Brain microvascular endothelial cell (primary cell): Measurements from ENCODE around the gene PELI2.

Experiments
- DNase-seq: peaks from one replicate; pipeline ENCODE4 v3.0.0-alpha.2; 2020
- H3K27ac ChIP-seq: fragments of 250-450 bp; sonication (Bioruptor Pico); 2 replicates; pipeline ENCODE4 v1.5.1; 2020; ENCODE audit warnings: mild to moderate bottlenecking, moderate library complexity
- H3K27me3 ChIP-seq: fragments of 250-450 bp; sonication (Bioruptor Pico); replicated peaks from 2 replicates; pipeline ENCODE4 v1.5.1; 2020; ENCODE audit warnings: mild to moderate bottlenecking
- H3K36me3 ChIP-seq: fragments of 250-450 bp; sonication (Bioruptor Pico); replicated peaks from 2 replicates; pipeline ENCODE4 v1.5.1; 2020; ENCODE audit warnings: mild to moderate bottlenecking
- H3K4me3 ChIP-seq: 2 replicates; pipeline ENCODE4 v1.5.1; 2011; ENCODE audit warnings: low read depth, mild to moderate bottlenecking, control low read depth, low read length, moderate library complexity
- in situ Hi-C: cut with HindIII; loops from 2 replicates; pipeline ENCODE4 v1.10.0; 2017; ENCODE audit warnings: low sequenced_read_pairs, low pct_ligation_motif_present
- TF ChIP-seq, protein P1 (sequence below): IDR thresholded peaks from 2 replicates; pipeline ENCODE4 v1.5.1; 2011; ENCODE audit warnings: low read depth, mild to moderate bottlenecking, moderate library complexity, low read length, control low read depth, inconsistent platforms; ENCODE audit errors: missing control alignments

Gene PELI2

DNA sequence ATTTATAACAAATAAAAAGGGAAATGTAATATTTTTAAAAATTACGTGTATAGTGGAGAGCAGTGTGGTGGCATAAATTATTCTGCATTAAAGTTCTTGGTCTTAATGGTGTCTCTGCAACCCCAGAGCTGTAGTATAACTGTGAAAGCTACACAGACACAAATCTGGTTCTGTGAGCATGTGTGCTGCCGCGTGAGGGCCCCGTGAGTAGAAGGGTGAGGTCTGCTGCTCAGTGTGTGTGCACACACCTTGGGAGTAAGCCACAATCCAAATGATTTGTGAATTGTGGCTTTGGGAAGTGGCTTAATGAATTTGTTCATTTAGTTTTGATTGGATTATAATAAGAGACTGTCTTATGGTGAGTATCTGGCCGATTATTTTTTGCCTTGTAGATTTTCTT is 16.8 kb downstream of the PELI2 start:
- DNase-seq = no peak
- TF ChIP-seq, protein P1, sequence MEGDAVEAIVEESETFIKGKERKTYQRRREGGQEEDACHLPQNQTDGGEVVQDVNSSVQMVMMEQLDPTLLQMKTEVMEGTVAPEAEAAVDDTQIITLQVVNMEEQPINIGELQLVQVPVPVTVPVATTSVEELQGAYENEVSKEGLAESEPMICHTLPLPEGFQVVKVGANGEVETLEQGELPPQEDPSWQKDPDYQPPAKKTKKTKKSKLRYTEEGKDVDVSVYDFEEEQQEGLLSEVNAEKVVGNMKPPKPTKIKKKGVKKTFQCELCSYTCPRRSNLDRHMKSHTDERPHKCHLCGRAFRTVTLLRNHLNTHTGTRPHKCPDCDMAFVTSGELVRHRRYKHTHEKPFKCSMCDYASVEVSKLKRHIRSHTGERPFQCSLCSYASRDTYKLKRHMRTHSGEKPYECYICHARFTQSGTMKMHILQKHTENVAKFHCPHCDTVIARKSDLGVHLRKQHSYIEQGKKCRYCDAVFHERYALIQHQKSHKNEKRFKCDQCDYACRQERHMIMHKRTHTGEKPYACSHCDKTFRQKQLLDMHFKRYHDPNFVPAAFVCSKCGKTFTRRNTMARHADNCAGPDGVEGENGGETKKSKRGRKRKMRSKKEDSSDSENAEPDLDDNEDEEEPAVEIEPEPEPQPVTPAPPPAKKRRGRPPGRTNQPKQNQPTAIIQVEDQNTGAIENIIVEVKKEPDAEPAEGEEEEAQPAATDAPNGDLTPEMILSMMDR = no peak
- H3K27me3 ChIP-seq = no peaks in the 10 kb centered on the region
- H3K4me3 ChIP-seq = no peak overlapping the region
- no peak overlapping the region for H3K27ac ChIP-seq
- no peaks in the 10 kb centered on the region for H3K36me3 ChIP-seq
- in situ Hi-C loops = no loop called here

DNA sequence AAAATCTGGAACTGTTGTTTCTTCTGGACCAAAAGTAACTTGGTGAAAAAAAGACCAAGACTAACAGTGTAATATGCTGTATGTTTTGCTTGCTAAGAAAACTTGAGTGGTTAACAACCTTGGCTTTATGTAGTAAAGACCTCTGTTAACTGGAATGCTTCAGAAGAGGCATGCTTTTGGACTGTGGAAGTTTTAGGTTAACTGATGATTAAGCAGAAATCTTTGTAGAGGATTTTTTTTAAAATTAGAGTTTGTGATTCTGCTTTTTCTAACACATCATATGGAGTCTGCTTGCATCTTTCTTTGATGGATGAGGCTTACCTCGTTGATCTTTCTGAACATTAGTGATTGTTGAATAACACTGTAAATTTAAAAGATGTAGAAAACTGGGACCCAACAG is 17.5 kb downstream of the PELI2 start:
- in situ Hi-C loops = no loop called here
- H3K27ac ChIP-seq = no peak overlapping the region
- TF ChIP-seq, protein P1 = no peak
- no peak for DNase-seq
- no peaks in the 10 kb centered on the region for H3K27me3 ChIP-seq
- H3K36me3 ChIP-seq = no peaks in the 10 kb centered on the region
- H3K4me3 ChIP-seq = no peak overlapping the region

DNA sequence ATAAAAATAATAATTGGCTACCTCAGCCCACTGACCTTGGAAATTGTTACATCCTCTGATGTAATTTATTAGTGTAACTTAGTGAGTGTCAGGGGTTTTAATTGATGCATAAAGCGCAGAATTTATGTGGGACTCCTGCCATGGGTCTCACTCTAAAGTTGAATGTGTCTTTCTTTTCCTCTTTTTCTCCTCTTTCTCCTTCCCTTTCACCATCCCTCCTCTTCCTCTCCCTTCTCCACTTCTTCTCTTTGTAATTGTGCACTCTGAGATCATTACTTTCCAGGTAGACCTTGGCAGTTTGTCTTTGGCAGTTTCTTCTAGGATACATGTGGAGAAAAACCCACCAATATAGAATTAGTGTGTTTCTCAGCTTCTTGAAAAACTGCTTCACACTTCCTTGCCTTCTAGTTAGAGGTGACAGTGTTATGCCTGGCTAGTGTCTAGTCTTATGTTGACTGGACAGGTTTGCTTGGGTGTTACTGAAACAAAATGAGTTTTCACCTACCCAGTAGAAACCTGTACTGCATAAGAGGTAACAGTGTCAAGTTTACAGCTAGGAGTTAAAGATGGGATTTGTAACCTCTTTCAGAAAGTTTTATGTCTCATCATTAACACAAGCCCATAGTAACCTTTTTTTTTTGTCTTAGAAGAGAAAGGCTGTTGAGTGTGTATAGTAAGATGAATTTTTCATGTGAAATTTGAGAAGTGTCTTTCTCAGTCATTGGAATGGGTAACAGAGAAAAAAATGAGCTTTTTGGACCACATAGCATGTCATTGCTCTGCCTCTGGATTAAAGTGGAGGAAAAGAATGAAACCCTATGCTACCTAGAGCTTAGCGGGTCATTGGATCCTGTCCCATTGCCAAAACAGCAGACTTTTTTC is 18.6 kb downstream of the PELI2 start:
- Histone ChIP-seq H3K27ac (no peak overlapping the region), H3K4me3 (no peak overlapping the region), H3K36me3 (no peaks in the 10 kb centered on the region), H3K27me3 (no peaks in the 10 kb centered on the region)
- DNase-seq = no peak
- in situ Hi-C loops = no loop called here
- TF ChIP-seq, protein P1 = no peak

DNA sequence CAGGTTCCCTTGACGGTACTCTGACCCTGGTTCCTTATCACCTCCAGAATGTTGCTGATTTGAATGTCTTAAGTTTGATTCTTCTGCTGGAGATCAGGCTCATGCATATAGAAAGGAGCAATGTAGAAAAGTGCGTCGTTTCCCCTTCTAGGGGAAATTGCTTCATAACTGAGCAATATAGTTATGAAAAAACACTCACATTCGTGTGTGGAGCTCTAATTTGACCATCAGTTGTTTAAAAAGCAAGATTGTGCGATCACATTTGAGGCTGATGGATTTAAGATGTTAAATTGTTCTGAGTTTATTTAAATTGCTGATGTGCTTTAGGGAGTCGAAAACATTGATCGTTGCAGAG is 19.2 kb downstream of the PELI2 start:
- TF ChIP-seq, protein P1 = no peak
- Histone ChIP-seq H3K36me3 (no peaks in the 10 kb centered on the region), H3K27ac (no peak overlapping the region), H3K27me3 (no peaks in the 10 kb centered on the region), H3K4me3 (no peak overlapping the region)
- no peak for DNase-seq
- in situ Hi-C loops = no loop called here

DNA sequence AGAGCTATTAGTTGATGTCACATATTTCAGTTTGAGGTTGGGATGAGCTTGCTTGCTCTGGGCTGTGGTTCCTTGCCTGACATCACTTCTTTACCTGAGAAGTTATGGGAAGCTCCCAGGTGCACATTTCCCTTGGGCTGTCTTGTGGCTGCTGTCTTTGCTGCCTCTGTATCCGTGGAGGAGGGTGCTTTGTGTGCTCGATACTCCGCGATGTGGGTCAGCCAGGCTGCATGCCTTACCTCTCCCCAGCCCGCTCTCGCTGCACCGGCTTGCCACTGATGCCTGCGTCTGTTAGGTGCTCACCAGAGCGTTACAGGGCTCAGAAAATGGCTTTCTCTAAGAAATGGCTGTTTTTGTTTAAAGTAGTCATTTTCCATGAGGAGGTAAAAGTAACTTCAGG is 19.6 kb downstream of the PELI2 start:
- no peak for DNase-seq
- Histone ChIP-seq H3K27ac (no peak overlapping the region), H3K4me3 (no peak overlapping the region), H3K36me3 (no peaks in the 10 kb centered on the region), H3K27me3 (no peaks in the 10 kb centered on the region)
- in situ Hi-C loops = no loop called here
- TF ChIP-seq, protein P1 = no peak

DNA sequence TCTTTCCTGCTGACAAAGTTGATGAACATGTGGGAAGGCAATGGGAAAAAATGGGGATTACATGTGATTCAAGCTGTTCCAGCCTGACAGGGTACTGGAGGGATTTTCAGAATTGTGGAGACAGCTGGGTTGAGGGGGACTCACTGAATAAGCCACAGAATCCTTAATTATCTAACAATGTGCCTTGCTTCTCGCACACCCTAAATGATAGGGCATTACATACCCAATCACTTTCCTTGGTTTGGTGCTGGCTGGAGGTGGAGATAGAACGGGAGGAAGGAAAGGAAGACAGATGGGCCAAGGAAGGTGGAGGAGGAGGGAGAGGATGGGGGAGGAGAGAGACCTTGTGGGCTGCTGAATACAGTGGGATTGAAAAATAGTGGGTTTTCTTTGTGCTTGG is 20.7 kb downstream of the PELI2 start:
- no peaks in the 10 kb centered on the region for H3K27me3 ChIP-seq
- TF ChIP-seq, protein P1 = no peak
- H3K4me3 ChIP-seq = no peak overlapping the region
- DNase-seq = no peak
- no peaks in the 10 kb centered on the region for H3K36me3 ChIP-seq
- in situ Hi-C loops = no loop called here
- H3K27ac ChIP-seq = no peak overlapping the region
